ENCODE results near the gene BCAP31. TPM values are rescaled to one million over a fixed set of nuclear protein-coding genes. Genes with fewer than 3 reads are reported as not detected.

BCAP31 gene
- total RNA-seq, 4 donors from 2014 or later: 214 to 334 (median 269) TPM

- no peak for TF ChIP-seq CTCF (IDR thresholded peaks at IDR 0.05; ENCODE audit: low read depth)
Measured at GRCh38 chrX:153665726-153666306, 58.4 kb downstream of the BCAP31 start.

GRCh38 chrX:153662266-153662665 is 61.9 kb downstream of the BCAP31 start:
- TF ChIP-seq CTCF (IDR thresholded peaks at IDR 0.05; ENCODE audit: low read depth): no peak

GRCh38 chrX:153659268-153659667 is 64.9 kb downstream of the BCAP31 start:
- no peak for TF ChIP-seq CTCF (IDR thresholded peaks at IDR 0.05; ENCODE audit: low read depth)

- no peak for TF ChIP-seq CTCF (IDR thresholded peaks at IDR 0.05; ENCODE audit: low read depth)
Measured at GRCh38 chrX:153657161-153657560, 67.0 kb downstream of the BCAP31 start.

GRCh38 chrX:153653556-153653955 is 70.6 kb downstream of the BCAP31 start:
- TF ChIP-seq CTCF (IDR thresholded peaks at IDR 0.05; ENCODE audit: low read depth): no peak

GRCh38 chrX:153651540-153652079 is 72.6 kb downstream of the BCAP31 start:
- TF ChIP-seq CTCF (IDR thresholded peaks at IDR 0.05; ENCODE audit: low read depth): no peak

GRCh38 chrX:153650959-153651358 is 73.2 kb downstream of the BCAP31 start:
- TF ChIP-seq CTCF (IDR thresholded peaks at IDR 0.05; ENCODE audit: low read depth): no peak

Small RNA genes within 50 kb of the gene (small RNA-seq; reads per million reads assigned to genes)
- gene RN7SL687P: not detected

Other genes starting within 250 kb of the BCAP31 start
- 10 to 100 TPM; 13.4 to 43.0 (median 20.0) TPM for gene BGN, start 229.4 kb downstream of the BCAP31 start, total RNA-seq
- not detected for gene ATP2B3, start 206.7 kb downstream of the BCAP31 start, total RNA-seq
- 10 to 100 TPM; 25.6 to 37.5 (median 30.6) TPM for gene CCNQ, start 125.2 kb downstream of the BCAP31 start, total RNA-seq
- under 1 TPM in 3 of 4 donors, not detected in 1; 0.22 to 0.38 (median 0.34) TPM for gene DUSP9, start 77.2 kb downstream of the BCAP31 start, total RNA-seq
- gene PNCK, start 50.6 kb downstream of the BCAP31 start, total RNA-seq: 1 to 10 TPM in 2 of 4 donors, not detected in 2; 1.8 to 2.6 TPM
- gene SLC6A8, start 36.5 kb downstream of the BCAP31 start, total RNA-seq: 10 to 100 TPM; 20.2 to 98.0 (median 30.6) TPM
- gene ABCD1, start 469 bp upstream of the BCAP31 start, total RNA-seq: 10 to 100 TPM; 12.4 to 83.8 (median 28.1) TPM
- 10 to 100 TPM in 3 of 4 donors, 1 to 10 TPM in 1; 8.8 to 47.3 (median 24.5) TPM for gene PLXNB3, start 39.9 kb upstream of the BCAP31 start, total RNA-seq
- 1 to 10 TPM in 3 of 4 donors, under 1 TPM in 1; 0.49 to 2.1 (median 1.5) TPM for gene SRPK3, start 56.7 kb upstream of the BCAP31 start, total RNA-seq
- gene IDH3G, start 70.0 kb upstream of the BCAP31 start, total RNA-seq: 10 to 100 TPM; 40.9 to 70.0 (median 69.5) TPM
- 100 to 1,000 TPM in 3 of 4 donors, 10 to 100 TPM in 1; 75.4 to 172 (median 140) TPM for gene SSR4, start 70.3 kb upstream of the BCAP31 start, total RNA-seq
- 1 to 10 TPM in 1 of 4 donors, under 1 TPM in 3; 0.65 to 1.3 (median 0.80) TPM for gene PDZD4, start 106.2 kb upstream of the BCAP31 start, total RNA-seq
- 1 to 10 TPM in 2 of 4 donors, under 1 TPM in 2; 0.68 to 1.5 (median 0.95) TPM for gene L1CAM, start 161.8 kb upstream of the BCAP31 start, total RNA-seq
- 10 to 100 TPM in 1 of 4 donors, 1 to 10 TPM in 3; 3.4 to 13.9 (median 5.7) TPM for gene AVPR2, start 180.3 kb upstream of the BCAP31 start, total RNA-seq
- 10 to 100 TPM in 3 of 4 donors, 1 to 10 TPM in 1; 8.5 to 37.4 (median 28.2) TPM for gene ARHGAP4, start 201.9 kb upstream of the BCAP31 start, total RNA-seq
- 10 to 100 TPM; 69.4 to 87.8 (median 76.5) TPM for gene NAA10, start 210.7 kb upstream of the BCAP31 start, total RNA-seq
- 10 to 100 TPM; 14.0 to 43.4 (median 29.5) TPM for gene RENBP, start 220.3 kb upstream of the BCAP31 start, total RNA-seq
- gene HCFC1, start 247.4 kb upstream of the BCAP31 start, total RNA-seq: 10 to 100 TPM; 17.7 to 33.9 (median 21.2) TPM
- 1 to 10 TPM; 2.0 to 10.0 (median 6.1) TPM for gene TMEM187, start 248.4 kb upstream of the BCAP31 start, total RNA-seq